HT1080 (cell line): ENCODE results near the gene SUPT5H. TPM values are rescaled to one million over a fixed set of nuclear protein-coding genes. Genes with fewer than 3 reads are reported as not detected.
"Not testable (repeated sequence)": the region's sequence is repeated elsewhere in the genome, so short reads cannot be mapped to it uniquely, and the experiment has no call there.

ENCODE experiments used
- DNase-seq: peaks from one replicate; pipeline ENCODE4 v3.0.0-alpha.2; 2015; ENCODE audit warnings: low read depth
- total RNA-seq: library from RNA; depleted of rRNA; stranded (reverse); fragments of >200 nt; shearing (Covaris generic); gene quantifications from 2 replicates; pipeline ENCODE4 v1.2.3, GENCODE V29; 2014

SUPT5H gene
- total RNA-seq, 1 experiment from 2014 or later, result 91.6 TPM

- DNase-seq, result no peak
Observed at GRCh38 chr19:39425744-39426143, 19.6 kb upstream of the SUPT5H start.

GRCh38 chr19:39426170-39426569, 19.2 kb upstream of the SUPT5H start:
- DNase-seq, result no peak

DNA sequence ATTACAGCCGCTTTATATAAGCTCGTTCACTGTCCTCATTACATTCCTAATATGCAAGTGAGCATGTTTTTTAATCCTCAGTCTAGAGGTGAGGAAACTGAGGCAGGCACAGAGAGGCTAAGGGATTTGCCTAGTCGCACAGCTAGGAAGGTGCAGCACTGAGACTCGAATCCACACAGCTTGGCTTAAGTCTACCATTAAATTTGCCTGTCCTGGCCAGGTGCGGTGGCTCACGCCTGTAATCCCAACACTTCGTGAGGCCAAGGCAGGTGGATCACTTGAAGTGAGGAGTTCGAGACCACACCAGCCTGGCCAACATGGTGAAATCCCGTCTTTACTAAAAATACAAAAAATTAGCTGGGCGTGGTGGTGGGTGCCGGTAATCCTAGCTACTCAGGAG, 17.7 kb upstream of the SUPT5H start:
- no peak for DNase-seq

DNA sequence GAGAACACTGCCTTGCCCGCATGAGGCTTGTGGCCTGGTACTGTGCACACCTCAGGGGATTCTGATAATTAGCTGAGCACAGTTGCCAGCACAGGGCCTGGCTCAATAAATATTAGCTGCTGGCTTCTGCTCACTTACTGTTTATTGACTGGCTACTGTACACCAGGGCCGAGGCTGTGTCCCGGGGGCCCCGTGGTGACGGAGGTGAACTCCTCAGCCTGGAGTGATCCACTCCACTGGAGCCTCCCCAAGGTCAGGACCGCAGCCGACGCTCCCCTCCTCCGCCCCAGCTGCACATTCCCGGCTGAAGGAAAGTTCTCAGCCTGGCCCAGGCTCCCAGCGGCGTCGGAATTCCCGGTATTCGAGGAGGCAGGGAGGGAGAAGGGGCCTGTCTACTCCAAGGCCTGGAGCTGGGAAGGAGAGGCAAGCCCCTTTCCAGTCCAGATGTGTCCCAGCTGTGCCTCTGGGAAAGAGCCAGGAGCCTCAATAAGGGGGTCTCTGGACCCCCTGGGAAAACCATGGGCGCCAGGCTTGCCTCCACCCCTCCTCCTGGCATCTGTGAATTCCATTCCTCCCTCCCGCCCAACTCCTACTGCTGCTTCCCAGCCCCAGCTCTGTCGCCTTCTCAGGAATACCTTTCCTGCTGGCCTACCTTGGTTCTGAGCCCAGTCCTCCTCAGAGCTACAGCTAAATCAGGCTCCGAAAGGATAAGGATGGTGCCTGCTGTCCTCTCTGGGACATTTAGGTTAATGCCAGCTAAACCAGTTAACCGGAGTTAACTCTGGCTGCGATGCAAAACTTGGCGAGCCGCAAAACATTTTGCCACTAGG, 16.9 kb upstream of the SUPT5H start:
- no peak for DNase-seq

DNA sequence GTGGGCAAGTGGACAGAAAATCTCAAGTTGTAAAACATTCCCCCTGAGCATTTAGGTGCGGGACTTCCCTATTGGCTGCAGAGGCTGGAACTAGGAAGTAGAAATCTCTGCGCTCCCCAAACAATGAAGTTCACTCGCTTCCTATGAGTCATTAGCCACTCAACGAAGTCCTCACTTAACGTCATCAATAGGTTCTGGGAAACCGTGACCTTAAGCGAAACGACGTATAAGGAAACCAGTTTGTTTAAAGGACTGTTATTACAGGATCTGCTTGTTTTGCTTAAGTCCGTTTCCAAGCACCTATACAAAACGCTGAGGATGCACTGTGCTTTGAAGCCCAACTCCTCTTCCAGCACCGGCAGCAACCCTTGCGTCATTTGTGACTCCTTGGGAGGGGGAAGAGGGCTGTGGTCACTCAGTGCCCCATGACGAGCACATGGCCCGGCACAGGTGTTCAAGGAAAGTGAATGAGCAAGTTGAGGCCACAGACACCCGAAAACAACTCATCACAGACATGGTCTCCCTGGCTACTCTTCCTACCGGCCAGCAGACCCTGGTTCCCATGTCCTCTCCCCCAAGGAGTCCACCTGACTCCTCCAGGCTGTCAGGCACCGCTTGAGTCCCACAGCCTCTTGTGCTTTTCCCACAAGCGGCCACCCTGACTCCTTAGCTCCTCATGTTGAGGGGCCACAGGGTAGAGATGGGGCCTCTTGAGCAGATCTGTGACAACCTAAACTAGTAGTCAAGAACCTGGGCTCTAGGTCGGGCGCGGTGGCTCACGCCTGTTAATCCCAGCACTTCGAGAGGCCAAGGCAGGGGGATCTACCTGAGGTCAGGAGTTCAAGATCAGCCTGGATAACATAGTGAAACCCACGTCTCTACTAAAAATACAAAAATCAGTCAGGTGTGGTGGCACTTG, 14.4 kb upstream of the SUPT5H start:
- peak; percentile 99 for DNase-seq

DNA sequence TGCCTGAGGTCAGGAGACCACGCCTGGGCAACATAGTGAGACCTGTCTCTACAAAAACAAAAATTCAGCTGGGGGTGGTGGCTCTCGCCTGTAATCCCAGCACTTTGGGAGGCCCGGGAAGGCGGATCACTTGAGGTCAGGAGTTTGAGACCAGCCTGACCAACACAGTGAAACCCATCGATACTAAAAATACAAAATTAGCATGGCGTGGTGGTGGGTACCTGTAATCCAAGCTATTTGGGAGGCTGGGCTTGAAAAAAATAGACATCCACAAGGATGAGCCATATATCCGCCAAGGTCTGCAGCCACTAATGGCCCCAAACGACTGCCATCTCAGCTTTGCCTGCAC, 12.7 kb upstream of the SUPT5H start:
- no peak for DNase-seq

DNA sequence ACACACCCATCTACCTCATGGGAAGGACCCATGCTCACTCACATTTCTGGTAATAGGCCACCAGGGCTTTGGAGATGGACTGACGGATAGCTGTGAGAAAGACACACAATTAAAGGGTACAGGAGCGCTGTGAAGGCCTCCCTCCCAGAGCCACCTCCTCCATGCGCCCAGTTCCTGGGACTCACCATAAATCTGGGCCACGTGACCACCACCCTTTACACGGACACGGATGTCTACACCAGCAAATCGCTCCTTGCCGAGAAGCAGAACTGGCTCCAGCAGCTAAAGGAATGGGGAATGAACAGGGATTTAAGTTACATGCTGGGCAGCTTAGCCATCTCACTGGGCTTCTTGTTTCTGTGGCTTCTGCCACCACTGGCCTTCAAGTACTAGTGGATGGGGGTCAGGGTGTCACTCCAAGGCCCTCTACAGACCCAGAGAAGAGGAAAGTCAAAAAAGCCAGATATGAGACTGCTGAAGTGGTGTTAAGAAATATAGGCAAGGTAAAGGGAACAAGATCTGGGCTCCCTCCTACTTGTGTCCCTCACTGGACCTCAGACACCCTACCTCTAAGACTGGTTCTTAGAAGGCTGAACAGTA, 11.8 kb upstream of the SUPT5H start:
- no peak for DNase-seq

DNA sequence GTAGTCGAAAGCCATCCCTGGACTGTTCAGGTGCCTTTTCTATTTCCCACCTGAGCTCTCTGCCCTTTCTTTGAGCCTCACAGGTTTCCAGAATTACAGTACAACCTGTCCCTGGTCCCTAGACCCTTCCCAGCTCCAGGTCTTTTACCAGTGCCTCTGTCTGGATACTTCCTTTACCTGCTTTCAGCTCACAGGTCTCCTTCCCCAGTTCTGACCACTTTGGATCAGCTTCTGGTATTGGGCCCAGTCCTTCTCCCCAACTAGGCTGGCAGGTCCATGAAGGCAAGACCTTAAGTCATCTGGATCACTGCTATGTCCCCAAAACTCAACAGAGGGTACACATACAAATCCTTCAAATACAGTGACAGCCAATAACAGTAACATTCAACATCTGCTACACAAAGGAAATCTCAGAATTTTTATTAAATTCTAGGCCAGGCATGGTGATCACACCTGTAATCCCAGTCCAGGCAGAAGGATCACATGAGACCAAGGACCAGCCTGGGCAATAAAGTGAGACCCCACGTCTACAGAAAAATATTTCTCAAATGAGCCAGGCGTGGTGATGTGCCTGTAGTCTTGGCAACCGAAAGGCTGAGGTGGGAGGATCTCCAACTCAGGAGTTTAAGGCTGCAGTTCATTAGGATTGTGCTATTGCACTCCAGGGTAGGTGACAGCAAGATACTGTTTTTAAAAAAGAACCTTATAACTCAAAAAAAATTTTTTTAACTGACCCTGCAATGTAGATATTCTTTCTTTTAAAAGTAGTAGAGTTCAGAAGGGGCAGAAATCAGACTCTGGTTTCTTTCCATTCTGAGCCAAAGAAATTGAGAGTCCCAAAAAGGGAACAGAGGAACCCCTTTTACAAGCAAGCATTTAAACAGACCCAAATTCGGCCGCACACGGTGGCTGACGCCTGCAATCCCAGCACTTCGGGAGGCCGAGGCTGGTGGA, 11.0 kb upstream of the SUPT5H start:
- DNase-seq, result no peak

GRCh38 chr19:39435499-39436349, 9.7 kb upstream of the SUPT5H start, which contains the start of gene RPS16:
Gene RPS16 (minus strand): TSS chr19:39435949. CDS start chr19:39435895, 54 bp downstream.
- peak; percentile 96 for DNase-seq

DNA sequence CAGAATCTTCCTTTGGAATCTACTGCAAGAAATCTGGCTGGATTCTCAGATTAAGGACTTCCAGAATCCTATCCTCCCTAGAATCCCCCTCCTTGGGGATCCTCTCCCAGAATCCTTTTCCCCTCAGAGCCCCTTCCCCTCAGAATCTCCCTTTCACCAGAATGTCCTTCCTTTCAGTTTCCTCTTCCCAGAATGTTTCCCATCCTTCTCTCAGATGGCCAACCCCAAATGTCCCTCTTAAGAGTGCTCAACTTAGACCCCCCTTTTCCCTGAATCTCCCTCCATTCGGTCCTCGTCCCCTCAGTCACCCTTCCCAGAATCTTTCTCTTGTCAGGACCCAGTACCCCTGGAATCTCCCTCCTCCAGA, 9.0 kb upstream of the SUPT5H start:
- DNase-seq, result no peak

GRCh38 chr19:39438270-39438934, 7.0 kb upstream of the SUPT5H start:
- peak; percentile 72 for DNase-seq

- no peak for DNase-seq
Observed at GRCh38 chr19:39444598-39445195, 685 bp upstream of the SUPT5H start.

GRCh38 chr19:39446365-39447084, 1.1 kb downstream of the SUPT5H start:
- no peak for DNase-seq

- DNase-seq, result peak; percentile 85
Observed at GRCh38 chr19:39448271-39448670, 2.9 kb downstream of the SUPT5H start.

DNA sequence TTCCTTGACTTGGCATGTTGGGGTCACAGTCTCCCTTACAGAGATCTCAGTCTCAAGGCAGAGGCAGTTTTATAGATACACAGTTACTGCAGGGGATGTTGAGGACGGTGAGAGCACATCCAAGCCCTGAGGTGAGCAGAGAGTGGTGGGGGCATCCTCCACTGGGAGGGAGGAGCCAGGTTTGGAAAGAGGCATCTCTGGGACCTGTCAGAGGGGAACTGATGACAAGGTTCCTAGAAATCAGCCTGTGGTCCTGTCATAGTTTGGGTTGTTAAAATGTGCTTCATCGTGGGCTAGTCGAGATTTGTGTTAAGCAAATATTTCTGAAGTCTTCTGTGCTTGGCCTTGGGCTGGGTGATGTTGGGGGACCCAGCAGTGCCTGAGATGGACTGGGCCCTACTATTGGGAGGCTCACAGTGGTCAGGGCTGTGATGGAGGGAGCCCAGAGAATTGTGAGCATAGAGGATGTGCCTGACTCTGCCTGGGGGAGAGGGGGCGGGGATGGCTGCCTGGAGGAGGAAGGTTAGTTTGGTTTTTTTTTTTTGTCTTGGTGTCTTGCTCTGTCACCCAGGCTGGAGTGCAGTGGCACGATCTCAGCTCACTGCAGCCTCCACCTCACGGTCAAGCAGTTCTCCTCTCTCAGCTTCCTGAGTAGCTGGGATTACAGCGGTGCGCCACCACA, 3.9 kb downstream of the SUPT5H start:
- DNase-seq, result no peak

DNA sequence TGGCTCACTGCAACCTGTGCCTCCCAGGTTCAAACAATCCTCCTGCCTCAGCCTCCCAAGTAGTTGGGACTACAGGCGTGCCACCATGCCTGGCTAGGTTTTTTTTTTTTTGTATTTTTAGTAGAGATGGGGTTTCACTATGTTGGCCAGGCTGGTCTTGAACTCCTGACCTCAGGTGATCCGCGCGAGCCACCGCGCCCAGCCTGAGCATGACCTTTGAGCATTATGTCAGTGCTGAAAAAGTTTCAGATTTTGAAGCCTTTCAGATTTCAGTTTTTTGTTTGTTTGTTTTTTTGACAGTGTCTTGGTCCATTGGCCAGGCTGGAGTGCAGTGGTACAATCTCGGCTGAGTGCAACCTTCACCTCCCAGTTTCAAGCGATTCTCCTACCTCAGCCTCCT, 5.9 kb downstream of the SUPT5H start:
- DNase-seq, result not testable (repeated sequence)

DNA sequence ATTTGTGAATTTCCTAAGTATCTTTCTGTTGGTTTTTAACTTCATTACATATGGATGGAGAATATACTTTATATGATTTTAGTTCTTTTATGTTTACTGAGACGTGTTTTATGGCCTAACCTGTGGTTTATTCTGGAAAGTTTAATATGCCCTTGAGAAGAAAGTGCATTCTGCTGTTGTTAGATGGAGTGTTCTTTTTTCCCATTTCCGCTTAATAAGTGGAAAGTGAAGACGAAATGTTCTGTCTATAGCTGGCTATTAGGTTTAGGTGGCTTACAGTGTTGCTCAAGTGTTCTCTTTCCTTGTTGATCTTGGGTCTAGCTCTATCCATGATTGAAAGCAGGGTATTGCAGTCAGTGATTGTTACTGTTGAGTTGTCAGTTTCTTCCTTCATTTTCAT, 18.0 kb downstream of the SUPT5H start:
- no peak for DNase-seq
